K562 (cell line): Measurements from ENCODE around the gene NRF1. TPM values are rescaled to one million over a fixed set of nuclear protein-coding genes. Genes with fewer than 3 reads are reported as not detected.

Experiments
- CGGBP1 ChIP-seq: fragments of 250-450 bp; sonication (Bioruptor Pico); IDR thresholded peaks from 2 replicates; pipeline ENCODE4 v1.9.0; 2021; ENCODE audit warnings: mild to moderate bottlenecking
- HMGXB4 ChIP-seq: sonication (generic); formaldehyde crosslinking; IDR thresholded peaks from 2 replicates; pipeline ENCODE4 v1.8.1; 2023; ENCODE audit warnings: mild to moderate bottlenecking, missing genetic modification reagents
- L3MBTL2 ChIP-seq: fragments of 450-650 bp; IDR thresholded peaks from 2 replicates; pipeline ENCODE4 v1.6.1; 2016; ENCODE audit warnings: mild to moderate bottlenecking, moderate library complexity
- PHF21A ChIP-seq: fragments of 450-650 bp; IDR thresholded peaks from 2 replicates; pipeline ENCODE4 v1.6.1; 2017; ENCODE audit warnings: low read depth, borderline replicate concordance
- SPI1 ChIP-seq: IDR thresholded peaks from 2 replicates; pipeline ENCODE4 v1.6.1; 2011; ENCODE audit warnings: low read depth, low read length, control low read depth, borderline replicate concordance
- ZBTB1 ChIP-seq: sonication (generic); formaldehyde crosslinking; IDR thresholded peaks from 2 replicates; pipeline ENCODE4 v1.8.1; 2023; ENCODE audit warnings: missing genetic modification reagents, low read depth, mild to moderate bottlenecking, borderline replicate concordance
- ZNF282 ChIP-seq: sonication (generic); formaldehyde crosslinking; IDR thresholded peaks from 2 replicates; pipeline ENCODE4 v1.8.1; 2023; ENCODE audit warnings: missing genetic modification reagents
- ZNF778 ChIP-seq: fragments of 450-650 bp; formaldehyde crosslinking; IDR thresholded peaks from 2 replicates; pipeline ENCODE4 v1.4.0; 2020; ENCODE audit warnings: mild to moderate bottlenecking, moderate library complexity
- polyA plus RNA-seq, 8 experiments: library from polyadenylated mRNA; depleted of rRNA in 4 of 8; stranded (reverse) in 5 of 8; unstranded in 3 of 8; fragments of >200 nt; fragmentation: Nextera tagmentation in 2 of 8; fragmentation: Illumina TruSeq in 1 of 8; extraction: Ambion mirVana in 2 of 8; extraction: Trizol in 1 of 8; gene quantifications; 2 replicates each; pipeline versions ENCODE4 v1.2.1 to v1.2.3, GENCODE V29; 2011 to 2014; ENCODE audit warnings: inconsistent platforms in 1 of 8, missing spikeins in 1 of 8
- total RNA-seq, 7 experiments: library from RNA; depleted of rRNA in 6 of 7; stranded (reverse); fragments of >200 nt in 6 of 7; fragmentation: Illumina TruSeq in 2 of 7; extraction: Trizol in 2 of 7; gene quantifications; 2 replicates each; pipeline versions ENCODE4 v1.2.1 to v1.2.3, GENCODE V29; 2011 to 2021; ENCODE audit warnings: low replicate concordance in 1 of 7
- TF ChIP-seq, protein P1 (sequence below): fragments of 250-450 bp; sonication (Bioruptor Pico); IDR thresholded peaks from 2 replicates; pipeline ENCODE4 v1.4.0; 2020
- TF ChIP-seq, protein P2 (sequence below): IDR thresholded peaks from 2 replicates; pipeline ENCODE4 v1.6.1; 2011; ENCODE audit not compliant: insufficient read length; ENCODE audit errors: extremely low read depth
- TF ChIP-seq, protein P3 (sequence below): sonication (generic); formaldehyde crosslinking; IDR thresholded peaks from 2 replicates; pipeline ENCODE4 v1.8.0; 2022; ENCODE audit warnings: mild to moderate bottlenecking, missing genetic modification reagents, borderline replicate concordance

Gene NRF1
- total and polyA plus RNA-seq, 9 of the 15 experiments (the other 6 are each of a cell fraction or from before 2014, with no cell fraction given) = 8.6 to 28.8 (median 20.3) TPM

- TF ChIP-seq, protein P1, sequence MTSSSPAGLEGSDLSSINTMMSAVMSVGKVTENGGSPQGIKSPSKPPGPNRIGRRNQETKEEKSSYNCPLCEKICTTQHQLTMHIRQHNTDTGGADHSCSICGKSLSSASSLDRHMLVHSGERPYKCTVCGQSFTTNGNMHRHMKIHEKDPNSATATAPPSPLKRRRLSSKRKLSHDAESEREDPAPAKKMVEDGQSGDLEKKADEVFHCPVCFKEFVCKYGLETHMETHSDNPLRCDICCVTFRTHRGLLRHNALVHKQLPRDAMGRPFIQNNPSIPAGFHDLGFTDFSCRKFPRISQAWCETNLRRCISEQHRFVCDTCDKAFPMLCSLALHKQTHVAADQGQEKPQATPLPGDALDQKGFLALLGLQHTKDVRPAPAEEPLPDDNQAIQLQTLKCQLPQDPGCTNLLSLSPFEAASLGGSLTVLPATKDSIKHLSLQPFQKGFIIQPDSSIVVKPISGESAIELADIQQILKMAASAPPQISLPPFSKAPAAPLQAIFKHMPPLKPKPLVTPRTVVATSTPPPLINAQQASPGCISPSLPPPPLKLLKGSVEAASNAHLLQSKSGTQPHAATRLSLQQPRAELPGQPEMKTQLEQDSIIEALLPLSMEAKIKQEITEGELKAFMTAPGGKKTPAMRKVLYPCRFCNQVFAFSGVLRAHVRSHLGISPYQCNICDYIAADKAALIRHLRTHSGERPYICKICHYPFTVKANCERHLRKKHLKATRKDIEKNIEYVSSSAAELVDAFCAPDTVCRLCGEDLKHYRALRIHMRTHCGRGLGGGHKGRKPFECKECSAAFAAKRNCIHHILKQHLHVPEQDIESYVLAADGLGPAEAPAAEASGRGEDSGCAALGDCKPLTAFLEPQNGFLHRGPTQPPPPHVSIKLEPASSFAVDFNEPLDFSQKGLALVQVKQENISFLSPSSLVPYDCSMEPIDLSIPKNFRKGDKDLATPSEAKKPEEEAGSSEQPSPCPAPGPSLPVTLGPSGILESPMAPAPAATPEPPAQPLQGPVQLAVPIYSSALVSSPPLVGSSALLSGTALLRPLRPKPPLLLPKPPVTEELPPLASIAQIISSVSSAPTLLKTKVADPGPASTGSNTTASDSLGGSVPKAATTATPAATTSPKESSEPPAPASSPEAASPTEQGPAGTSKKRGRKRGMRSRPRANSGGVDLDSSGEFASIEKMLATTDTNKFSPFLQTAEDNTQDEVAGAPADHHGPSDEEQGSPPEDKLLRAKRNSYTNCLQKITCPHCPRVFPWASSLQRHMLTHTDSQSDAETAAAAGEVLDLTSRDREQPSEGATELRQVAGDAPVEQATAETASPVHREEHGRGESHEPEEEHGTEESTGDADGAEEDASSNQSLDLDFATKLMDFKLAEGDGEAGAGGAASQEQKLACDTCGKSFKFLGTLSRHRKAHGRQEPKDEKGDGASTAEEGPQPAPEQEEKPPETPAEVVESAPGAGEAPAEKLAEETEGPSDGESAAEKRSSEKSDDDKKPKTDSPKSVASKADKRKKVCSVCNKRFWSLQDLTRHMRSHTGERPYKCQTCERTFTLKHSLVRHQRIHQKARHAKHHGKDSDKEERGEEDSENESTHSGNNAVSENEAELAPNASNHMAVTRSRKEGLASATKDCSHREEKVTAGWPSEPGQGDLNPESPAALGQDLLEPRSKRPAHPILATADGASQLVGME (CRISPR knock-in tag) = peak; percentile 78; the same call in 1 of the 2 replicates
- TF ChIP-seq, protein P2, sequence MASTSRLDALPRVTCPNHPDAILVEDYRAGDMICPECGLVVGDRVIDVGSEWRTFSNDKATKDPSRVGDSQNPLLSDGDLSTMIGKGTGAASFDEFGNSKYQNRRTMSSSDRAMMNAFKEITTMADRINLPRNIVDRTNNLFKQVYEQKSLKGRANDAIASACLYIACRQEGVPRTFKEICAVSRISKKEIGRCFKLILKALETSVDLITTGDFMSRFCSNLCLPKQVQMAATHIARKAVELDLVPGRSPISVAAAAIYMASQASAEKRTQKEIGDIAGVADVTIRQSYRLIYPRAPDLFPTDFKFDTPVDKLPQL = peak; percentile 16
- TF ChIP-seq SPI1 = no peak
- TF ChIP-seq ZNF778 (CRISPR knock-in tag) = no peak
- TF ChIP-seq PHF21A = no peak
- TF ChIP-seq CGGBP1 (CRISPR knock-in tag) = peak; percentile 99
- TF ChIP-seq ZBTB1 = peak; percentile 92; the same call in 1 of the 2 replicates
- TF ChIP-seq, protein P3, sequence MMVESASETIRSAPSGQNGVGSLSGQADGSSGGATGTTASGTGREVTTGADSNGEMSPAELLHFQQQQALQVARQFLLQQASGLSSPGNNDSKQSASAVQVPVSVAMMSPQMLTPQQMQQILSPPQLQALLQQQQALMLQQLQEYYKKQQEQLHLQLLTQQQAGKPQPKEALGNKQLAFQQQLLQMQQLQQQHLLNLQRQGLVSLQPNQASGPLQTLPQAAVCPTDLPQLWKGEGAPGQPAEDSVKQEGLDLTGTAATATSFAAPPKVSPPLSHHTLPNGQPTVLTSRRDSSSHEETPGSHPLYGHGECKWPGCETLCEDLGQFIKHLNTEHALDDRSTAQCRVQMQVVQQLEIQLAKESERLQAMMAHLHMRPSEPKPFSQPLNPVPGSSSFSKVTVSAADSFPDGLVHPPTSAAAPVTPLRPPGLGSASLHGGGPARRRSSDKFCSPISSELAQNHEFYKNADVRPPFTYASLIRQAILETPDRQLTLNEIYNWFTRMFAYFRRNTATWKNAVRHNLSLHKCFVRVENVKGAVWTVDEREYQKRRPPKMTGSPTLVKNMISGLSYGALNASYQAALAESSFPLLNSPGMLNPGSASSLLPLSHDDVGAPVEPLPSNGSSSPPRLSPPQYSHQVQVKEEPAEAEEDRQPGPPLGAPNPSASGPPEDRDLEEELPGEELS = peak; percentile 80; the same call in 1 of the 2 replicates
- TF ChIP-seq ZNF282 (CRISPR knock-in tag) = peak; percentile 93; the same call in 1 of the 2 replicates
- TF ChIP-seq L3MBTL2 = peak; percentile 89
- peak; percentile 99 for TF ChIP-seq HMGXB4
These were observed at the start of gene NRF1 (continued) for GRCh38 chr7:129611246-129612111.
